ENCODE measurements around the gene CLEC2B.

GRCh38 chr12:9851050-9851449 is 18.1 kb downstream of the CLEC2B start:
- TF ChIP-seq, protein P1, sequence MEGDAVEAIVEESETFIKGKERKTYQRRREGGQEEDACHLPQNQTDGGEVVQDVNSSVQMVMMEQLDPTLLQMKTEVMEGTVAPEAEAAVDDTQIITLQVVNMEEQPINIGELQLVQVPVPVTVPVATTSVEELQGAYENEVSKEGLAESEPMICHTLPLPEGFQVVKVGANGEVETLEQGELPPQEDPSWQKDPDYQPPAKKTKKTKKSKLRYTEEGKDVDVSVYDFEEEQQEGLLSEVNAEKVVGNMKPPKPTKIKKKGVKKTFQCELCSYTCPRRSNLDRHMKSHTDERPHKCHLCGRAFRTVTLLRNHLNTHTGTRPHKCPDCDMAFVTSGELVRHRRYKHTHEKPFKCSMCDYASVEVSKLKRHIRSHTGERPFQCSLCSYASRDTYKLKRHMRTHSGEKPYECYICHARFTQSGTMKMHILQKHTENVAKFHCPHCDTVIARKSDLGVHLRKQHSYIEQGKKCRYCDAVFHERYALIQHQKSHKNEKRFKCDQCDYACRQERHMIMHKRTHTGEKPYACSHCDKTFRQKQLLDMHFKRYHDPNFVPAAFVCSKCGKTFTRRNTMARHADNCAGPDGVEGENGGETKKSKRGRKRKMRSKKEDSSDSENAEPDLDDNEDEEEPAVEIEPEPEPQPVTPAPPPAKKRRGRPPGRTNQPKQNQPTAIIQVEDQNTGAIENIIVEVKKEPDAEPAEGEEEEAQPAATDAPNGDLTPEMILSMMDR (IDR thresholded peaks at IDR 0.05; ENCODE audit: low read length): no peak
- TF ChIP-seq EZH2 (IDR thresholded peaks at IDR 0.05; ENCODE audit: borderline replicate concordance, low read length): no peak

Measured in OCI-LY1 (cell line).